ENCODE data around the gene CACNB2.

GRCh38 chr10:18460032-18460431 is 319.8 kb downstream of the CACNB2 start:
- TF ChIP-seq CTCF (conservative IDR thresholded peaks at IDR 0.05; ENCODE audit: low read depth, low read length) (no peak), EZH2 (IDR thresholded peaks at IDR 0.05; ENCODE audit: low read length, unreplicated experiment) (no peak)
